HepG2 (cell line): ENCODE results near the gene KCTD21. TPM values are rescaled to one million over a fixed set of nuclear protein-coding genes. Genes with fewer than 3 reads are reported as not detected.
A peak's percentile ranks its signal among the peaks of the same experiment; 100 is the strongest.

Source experiments
- CHD4 ChIP-seq: fragments of 200-600 bp; sonication (generic); IDR thresholded peaks from 2 replicates; pipeline ENCODE4 v1.7.0; 2017; ENCODE audit warnings: mild to moderate bottlenecking, low read length, borderline replicate concordance
- EP300 ChIP-seq, 3 experiments: sonication (generic) in 1 of 3; formaldehyde crosslinking in 1 of 3; IDR thresholded peaks; 2 replicates each; pipeline versions ENCODE4 v1.5.1 to v1.6.1; 2011 to 2020; ENCODE audit warnings: low read depth in 2 of 3, low read length in 2 of 3, borderline replicate concordance in 1 of 3, improper control_type of control experiment in 1 of 3, mild to moderate bottlenecking in 1 of 3, missing genetic modification reagents in 1 of 3, moderate library complexity in 1 of 3
- ERF ChIP-seq: IDR thresholded peaks from 2 replicates; pipeline ENCODE4 v1.6.1; 2018; ENCODE audit warnings: missing biosample characterization, missing genetic modification reagents
- ETV6 ChIP-seq: sonication (generic); formaldehyde crosslinking; conservative IDR thresholded peaks from 2 replicates; pipeline ENCODE4 v1.4.0; 2020; ENCODE audit warnings: missing genetic modification reagents
- HDAC1 ChIP-seq: sonication (generic); formaldehyde crosslinking; IDR thresholded peaks from 2 replicates; pipeline ENCODE4 v1.5.1; 2020; ENCODE audit warnings: mild to moderate bottlenecking, missing genetic modification reagents
- PLSCR1 ChIP-seq: sonication (generic); formaldehyde crosslinking; IDR thresholded peaks from 2 replicates; pipeline ENCODE4 v1.5.0; 2020; ENCODE audit warnings: missing genetic modification reagents, mild to moderate bottlenecking, borderline replicate concordance
- RBFOX2 ChIP-seq: fragments of 200-400 bp; formaldehyde crosslinking; IDR thresholded peaks from 2 replicates; pipeline ENCODE4 v1.6.1; 2017; ENCODE audit warnings: low read depth, mild to moderate bottlenecking, low read length
- SMC3 ChIP-seq: IDR thresholded peaks from 2 replicates; pipeline ENCODE4 v1.6.1; 2011; ENCODE audit warnings: low read length, improper control_type of control experiment
- TARDBP ChIP-seq: sonication (generic); formaldehyde crosslinking; IDR thresholded peaks from 2 replicates; pipeline ENCODE4 v1.8.0; 2022; ENCODE audit warnings: mild to moderate bottlenecking, missing genetic modification reagents
- USF2 ChIP-seq, 2 experiments: sonication (generic) in 1 of 2; formaldehyde crosslinking in 1 of 2; IDR thresholded peaks; 2 replicates each; pipeline versions ENCODE4 v1.5.1 to v1.6.1; 2011 to 2020; ENCODE audit warnings: borderline replicate concordance in 1 of 2, low read depth in 1 of 2, low read length in 1 of 2, mild to moderate bottlenecking in 1 of 2, missing genetic modification reagents in 1 of 2, moderate library complexity in 1 of 2
- ZFP36L2 ChIP-seq: sonication (generic); formaldehyde crosslinking; IDR thresholded peaks from 2 replicates; pipeline ENCODE4 v1.4.0; 2020; ENCODE audit warnings: missing genetic modification reagents
- ZFX ChIP-seq: sonication (generic); formaldehyde crosslinking; IDR thresholded peaks from 2 replicates; pipeline ENCODE4 v1.4.0; 2020; ENCODE audit warnings: mild to moderate bottlenecking, low read depth, missing genetic modification reagents, moderate library complexity
- ZNF136 ChIP-seq: sonication (generic); formaldehyde crosslinking; IDR thresholded peaks from 2 replicates; pipeline ENCODE4 v1.8.1; 2022; ENCODE audit warnings: low read depth, mild to moderate bottlenecking, moderate library complexity, missing genetic modification reagents
- ZNF567 ChIP-seq: sonication (generic); formaldehyde crosslinking; IDR thresholded peaks from 2 replicates; pipeline ENCODE4 v1.8.1; 2023; ENCODE audit warnings: mild to moderate bottlenecking, missing genetic modification reagents, borderline replicate concordance
- ZNF883 ChIP-seq: sonication (generic); formaldehyde crosslinking; IDR thresholded peaks from 2 replicates; pipeline ENCODE4 v1.5.1; 2020; ENCODE audit warnings: mild to moderate bottlenecking, missing genetic modification reagents; ENCODE audit errors: not compliant biosample characterization
- ZSCAN9 ChIP-seq: IDR thresholded peaks from 2 replicates; pipeline ENCODE4 v1.6.1; 2016; ENCODE audit warnings: borderline replicate concordance
- ZZZ3 ChIP-seq: sonication (generic); formaldehyde crosslinking; IDR thresholded peaks from 2 replicates; pipeline ENCODE4 v1.4.0; 2020; ENCODE audit warnings: missing genetic modification reagents, mild to moderate bottlenecking, borderline replicate concordance
- polyA plus RNA-seq, 8 experiments: library from polyadenylated mRNA; depleted of rRNA in 3 of 8; stranded (reverse) in 7 of 8; unstranded in 1 of 8; fragments of >200 nt; fragmentation: Illumina TruSeq in 4 of 8; extraction: Trizol in 4 of 8; gene quantifications; 2 replicates each; pipeline versions ENCODE4 v1.2.1 to v1.2.3, GENCODE V29; 2011 to 2016; ENCODE audit warnings: low read depth in 4 of 8, missing spikeins in 1 of 8, mixed read lengths in 1 of 8; ENCODE audit not compliant: insufficient read depth in 1 of 8
- total RNA-seq, 5 experiments: library from RNA; depleted of rRNA; stranded (reverse); fragments of >200 nt; fragmentation: Illumina TruSeq; extraction: Trizol; gene quantifications; 2 replicates each; pipeline ENCODE4 v1.2.3, GENCODE V29; 2016; ENCODE audit warnings: low read depth in 1 of 5
- TF ChIP-seq, protein P1 (sequence below): sonication (generic); formaldehyde crosslinking; IDR thresholded peaks from 2 replicates; pipeline ENCODE4 v1.4.0; 2020; ENCODE audit warnings: missing genetic modification reagents
- TF ChIP-seq, protein P2 (sequence below): IDR thresholded peaks from 2 replicates; pipeline ENCODE4 v1.6.1; 2016; ENCODE audit warnings: mild to moderate bottlenecking

KCTD21 gene
- total and polyA plus RNA-seq, 2 of the 13 experiments (the other 11 are each of a cell fraction or from before 2014, with no cell fraction given), result 3.1 to 13.5 TPM

- TF ChIP-seq, protein P1, sequence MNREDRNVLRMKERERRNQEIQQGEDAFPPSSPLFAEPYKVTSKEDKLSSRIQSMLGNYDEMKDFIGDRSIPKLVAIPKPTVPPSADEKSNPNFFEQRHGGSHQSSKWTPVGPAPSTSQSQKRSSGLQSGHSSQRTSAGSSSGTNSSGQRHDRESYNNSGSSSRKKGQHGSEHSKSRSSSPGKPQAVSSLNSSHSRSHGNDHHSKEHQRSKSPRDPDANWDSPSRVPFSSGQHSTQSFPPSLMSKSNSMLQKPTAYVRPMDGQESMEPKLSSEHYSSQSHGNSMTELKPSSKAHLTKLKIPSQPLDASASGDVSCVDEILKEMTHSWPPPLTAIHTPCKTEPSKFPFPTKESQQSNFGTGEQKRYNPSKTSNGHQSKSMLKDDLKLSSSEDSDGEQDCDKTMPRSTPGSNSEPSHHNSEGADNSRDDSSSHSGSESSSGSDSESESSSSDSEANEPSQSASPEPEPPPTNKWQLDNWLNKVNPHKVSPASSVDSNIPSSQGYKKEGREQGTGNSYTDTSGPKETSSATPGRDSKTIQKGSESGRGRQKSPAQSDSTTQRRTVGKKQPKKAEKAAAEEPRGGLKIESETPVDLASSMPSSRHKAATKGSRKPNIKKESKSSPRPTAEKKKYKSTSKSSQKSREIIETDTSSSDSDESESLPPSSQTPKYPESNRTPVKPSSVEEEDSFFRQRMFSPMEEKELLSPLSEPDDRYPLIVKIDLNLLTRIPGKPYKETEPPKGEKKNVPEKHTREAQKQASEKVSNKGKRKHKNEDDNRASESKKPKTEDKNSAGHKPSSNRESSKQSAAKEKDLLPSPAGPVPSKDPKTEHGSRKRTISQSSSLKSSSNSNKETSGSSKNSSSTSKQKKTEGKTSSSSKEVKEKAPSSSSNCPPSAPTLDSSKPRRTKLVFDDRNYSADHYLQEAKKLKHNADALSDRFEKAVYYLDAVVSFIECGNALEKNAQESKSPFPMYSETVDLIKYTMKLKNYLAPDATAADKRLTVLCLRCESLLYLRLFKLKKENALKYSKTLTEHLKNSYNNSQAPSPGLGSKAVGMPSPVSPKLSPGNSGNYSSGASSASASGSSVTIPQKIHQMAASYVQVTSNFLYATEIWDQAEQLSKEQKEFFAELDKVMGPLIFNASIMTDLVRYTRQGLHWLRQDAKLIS (CRISPR knock-in tag), result no peak
- TF ChIP-seq TARDBP (CRISPR knock-in tag), result no peak
- peak; percentile 96 for TF ChIP-seq HDAC1
- no peak for TF ChIP-seq SMC3
- TF ChIP-seq ZNF567 (CRISPR knock-in tag), result no peak
- no peak for TF ChIP-seq ZFP36L2
- TF ChIP-seq, protein P2, sequence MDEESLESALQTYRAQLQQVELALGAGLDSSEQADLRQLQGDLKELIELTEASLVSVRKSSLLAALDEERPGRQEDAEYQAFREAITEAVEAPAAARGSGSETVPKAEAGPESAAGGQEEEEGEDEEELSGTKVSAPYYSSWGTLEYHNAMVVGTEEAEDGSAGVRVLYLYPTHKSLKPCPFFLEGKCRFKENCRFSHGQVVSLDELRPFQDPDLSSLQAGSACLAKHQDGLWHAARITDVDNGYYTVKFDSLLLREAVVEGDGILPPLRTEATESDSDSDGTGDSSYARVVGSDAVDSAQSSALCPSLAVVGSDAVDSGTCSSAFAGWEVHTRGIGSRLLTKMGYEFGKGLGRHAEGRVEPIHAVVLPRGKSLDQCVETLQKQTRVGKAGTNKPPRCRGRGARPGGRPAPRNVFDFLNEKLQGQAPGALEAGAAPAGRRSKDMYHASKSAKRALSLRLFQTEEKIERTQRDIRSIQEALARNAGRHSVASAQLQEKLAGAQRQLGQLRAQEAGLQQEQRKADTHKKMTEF (CRISPR knock-in tag), result peak; percentile 87
- TF ChIP-seq USF2 (IDR thresholded peaks at IDR 0.05; ENCODE audit: low read depth, low read length), result no peak
- TF ChIP-seq USF2 (CRISPR knock-in tag; IDR thresholded peaks at IDR 0.05; ENCODE audit: borderline replicate concordance), result no peak; the same call in 1 of the 2 replicates
- peak; percentile 69 for TF ChIP-seq ZZZ3 (CRISPR knock-in tag)
- no peak for TF ChIP-seq PLSCR1 (CRISPR knock-in tag)
- TF ChIP-seq ERF (CRISPR knock-in tag), result peak; percentile 79; the same call in 1 of the 2 replicates
- TF ChIP-seq RBFOX2, result peak; percentile 89
- 0 out of 2 replicates have a peak, but pooled peaks have one; percentile 31 for TF ChIP-seq ETV6 (CRISPR knock-in tag)
- TF ChIP-seq ZFX, result peak; percentile 71
- TF ChIP-seq EP300 (IDR thresholded peaks at IDR 0.05; ENCODE audit: low read depth in 2 of 2, low read length in 2 of 2), result peak in 1 of 2 experiments; percentile 19; a peak in 2 of 4 replicates
- TF ChIP-seq EP300 (CRISPR knock-in tag; IDR thresholded peaks at IDR 0.05; ENCODE audit: borderline replicate concordance), result no peak; the same call in 1 of the 2 replicates
- peak; percentile 99; the same call in 1 of the 2 replicates for TF ChIP-seq CHD4
- TF ChIP-seq ZNF136 (CRISPR knock-in tag), result 0 out of 2 replicates have a peak, but pooled peaks have one; percentile 29
- TF ChIP-seq ZSCAN9 (CRISPR knock-in tag), result 0 out of 2 replicates have a peak, but pooled peaks have one; percentile 29
- TF ChIP-seq ZNF883, result peak; percentile 74
Measured at GRCh38 chr11:78188286-78189173, at the start of gene KCTD21, which contains the start of gene USP35 (continued).
